IMR-90 (cell line): ENCODE data around the gene CNIH2. TPM values are rescaled to one million over a fixed set of nuclear protein-coding genes. Genes with fewer than 3 reads are reported as not detected.

ENCODE experiments used
- ATAC-seq: fragments of 200-7000 bp; cut with Tn5 transposase; 2 replicates; pipeline ENCODE4 v1.9.1; 2020; ENCODE audit warnings: low read depth, mild to moderate bottlenecking, moderate library complexity
- BruUV-seq: library from RNA; stranded (reverse); fragments of 400-500 nt; replicated peaks from 2 replicates; lab custom pipeline; 2021; lab: Mats Ljungman, UMichigan
- CTCF ChIA-PET: fragments of 300-600 bp; formaldehyde crosslinking; extraction: SDS; loops from one replicate; lab custom pipeline; 2021; ENCODE audit warnings: antibody characterized with exemption; lab: Yijun Ruan, JAX
- POLR2A ChIA-PET: fragments of 300-600 bp; sonication (Branson Sonifier 250); formaldehyde crosslinking; loops from one replicate; lab custom pipeline; 2022; ENCODE audit warnings: antibody characterized with exemption; ENCODE audit not compliant: unreplicated experiment; lab: Charles Lee
- DNase-seq: peaks from one replicate; pipeline ENCODE4 v3.0.0; 2013
- H2AFZ ChIP-seq: replicated peaks from 2 replicates; pipeline ENCODE3; 2013; ENCODE audit warnings: low read length, mild to moderate bottlenecking; ENCODE audit not compliant: poor library complexity
- H2AK5ac ChIP-seq: 2 replicates; pipeline ENCODE4 v1.6.1; 2013; ENCODE audit warnings: low read depth, low read length, inconsistent platforms
- H2AK9ac ChIP-seq: replicated peaks from 2 replicates; pipeline ENCODE3; 2013; ENCODE audit warnings: mild to moderate bottlenecking, low read depth, low read length, moderate library complexity; ENCODE audit not compliant: poor library complexity
- H2BK120ac ChIP-seq: 2 replicates; pipeline ENCODE4 v1.6.1; 2013; ENCODE audit warnings: low read depth, low read length, inconsistent platforms
- H2BK15ac ChIP-seq: 3 replicates; pipeline ENCODE4 v1.6.1; 2013; ENCODE audit warnings: low read depth, low read length, inconsistent platforms
- H2BK20ac ChIP-seq: 2 replicates; pipeline ENCODE4 v1.6.1; 2013; ENCODE audit warnings: low read depth, mild to moderate bottlenecking, inconsistent platforms, low read length, moderate library complexity
- H2BK5ac ChIP-seq: 2 replicates; pipeline ENCODE4 v1.6.1; 2013; ENCODE audit warnings: mild to moderate bottlenecking, low read depth, low read length, inconsistent platforms; ENCODE audit not compliant: poor library complexity, severe bottlenecking
- H3K14ac ChIP-seq: replicated peaks from 2 replicates; pipeline ENCODE4 v1.6.1; 2013; ENCODE audit warnings: low read depth, low read length, inconsistent platforms
- H3K18ac ChIP-seq: 2 replicates; pipeline ENCODE4 v1.6.1; 2013; ENCODE audit warnings: low read depth, low read length, control low read depth
- H3K23ac ChIP-seq: 2 replicates; pipeline ENCODE4 v1.6.1; 2013; ENCODE audit warnings: low read depth, low read length, inconsistent platforms
- H3K27ac ChIP-seq: 2 replicates; pipeline ENCODE4 v1.5.1; 2013; ENCODE audit warnings: mild to moderate bottlenecking, control low read depth, low read length; ENCODE audit not compliant: insufficient read depth
- H3K27me3 ChIP-seq: 2 replicates; pipeline ENCODE4 v1.6.1; 2013; ENCODE audit warnings: low read length; ENCODE audit not compliant: control insufficient read depth, insufficient read depth
- H3K36me3 ChIP-seq: 2 replicates; pipeline ENCODE4 v1.6.1; 2013; ENCODE audit warnings: low read length, mixed read lengths; ENCODE audit not compliant: control insufficient read depth, insufficient read depth
- H3K4ac ChIP-seq: 2 replicates; pipeline ENCODE4 v1.6.1; 2013; ENCODE audit warnings: low read depth, low read length, inconsistent platforms
- H3K4me1 ChIP-seq: 2 replicates; pipeline ENCODE4 v1.6.1; 2013; ENCODE audit warnings: low read length, mixed read lengths; ENCODE audit not compliant: control insufficient read depth, insufficient read depth
- H3K4me2 ChIP-seq: 2 replicates; pipeline ENCODE4 v1.6.1; 2013; ENCODE audit warnings: low read depth, mild to moderate bottlenecking, control low read depth, low read length, moderate library complexity
- H3K4me3 ChIP-seq: 2 replicates; pipeline ENCODE4 v1.5.1; 2013; ENCODE audit warnings: low read depth, mild to moderate bottlenecking, control low read depth, low read length, moderate library complexity; ENCODE audit not compliant: insufficient read depth
- H3K56ac ChIP-seq: 2 replicates; pipeline ENCODE4 v1.6.1; 2013; ENCODE audit warnings: low read length, inconsistent platforms; ENCODE audit not compliant: insufficient read depth; ENCODE audit errors: extremely low read depth
- H3K79me1 ChIP-seq, 2 experiments: 2 replicates each; pipeline ENCODE4 v1.6.1; 2013; ENCODE audit warnings: low read length in 2 of 2, inconsistent platforms in 1 of 2, low read depth in 1 of 2
- H3K9ac ChIP-seq: 2 replicates; pipeline ENCODE4 v1.6.1; 2013; ENCODE audit warnings: low read depth, low read length, control low read depth
- H3K9me1 ChIP-seq: 2 replicates; pipeline ENCODE4 v1.6.1; 2013; ENCODE audit warnings: low read length, inconsistent platforms; ENCODE audit not compliant: insufficient read depth
- H3K9me3 ChIP-seq: 2 replicates; pipeline ENCODE4 v1.6.1; 2013; ENCODE audit warnings: low read length; ENCODE audit not compliant: control insufficient read depth, insufficient read depth
- H4K20me1 ChIP-seq: 2 replicates; pipeline ENCODE4 v1.6.1; 2013; ENCODE audit warnings: low read length, inconsistent platforms; ENCODE audit not compliant: insufficient read depth
- H4K5ac ChIP-seq: 2 replicates; pipeline ENCODE4 v1.6.1; 2013; ENCODE audit warnings: mild to moderate bottlenecking, low read depth, low read length, control low read depth
- H4K8ac ChIP-seq, 2 experiments: 2 replicates each; pipeline ENCODE4 v1.6.1; 2013; ENCODE audit warnings: low read depth in 2 of 2, low read length in 2 of 2, control low read depth in 1 of 2, inconsistent platforms in 1 of 2
- H4K91ac ChIP-seq: 2 replicates; pipeline ENCODE4 v1.6.1; 2013; ENCODE audit warnings: low read depth, low read length, inconsistent platforms; ENCODE audit not compliant: insufficient read depth
- CEBPB ChIP-seq: IDR thresholded peaks from 2 replicates; pipeline ENCODE4 v1.6.1; 2012; ENCODE audit warnings: low read depth, low read length, improper control_type of control experiment
- FOS ChIP-seq: fragments of 150-350 bp; IDR thresholded peaks from 2 replicates; pipeline ENCODE4 v1.6.1; 2016; ENCODE audit warnings: low read depth, low read length
- MAZ ChIP-seq: IDR thresholded peaks from 2 replicates; pipeline ENCODE4 v1.6.1; 2012; ENCODE audit warnings: low read depth, mild to moderate bottlenecking, low read length, improper control_type of control experiment, moderate library complexity, borderline replicate concordance
- MXI1 ChIP-seq: IDR thresholded peaks from 2 replicates; pipeline ENCODE4 v1.6.1; 2012; ENCODE audit warnings: low read depth, mild to moderate bottlenecking, low read length, moderate library complexity, borderline replicate concordance
- POLR2A ChIP-seq: IDR thresholded peaks from 2 replicates; pipeline ENCODE4 v1.6.1; 2012; ENCODE audit warnings: mild to moderate bottlenecking, low read depth, low read length
- RFX5 ChIP-seq: IDR thresholded peaks from 2 replicates; pipeline ENCODE4 v1.8.0; 2012; ENCODE audit warnings: low read depth, mild to moderate bottlenecking, low read length, moderate library complexity
- SMC3 ChIP-seq: fragments of 150-350 bp; IDR thresholded peaks from 2 replicates; pipeline ENCODE4 v1.6.1; 2016; ENCODE audit warnings: low read depth, mild to moderate bottlenecking, antibody characterized with exemption, low read length, moderate library complexity
- WGBS, 2 experiments: methylation state at CpG; one replicate each; pipeline versions ENCODE4 v1.1.5 to v1.1.7; 2013; ENCODE audit warnings: missing lambda C conversion rate in 2 of 2; ENCODE audit not compliant: insufficient read length in 1 of 2; ENCODE audit errors: extremely low coverage in 2 of 2; 5-methylcytosine and 5-hydroxymethylcytosine counted together
- dilution Hi-C: fragments of 300-500 bp; cut with HindIII; formaldehyde crosslinking; loops from one replicate; pipeline ENCODE4 v1.14.3; 2018; ENCODE audit warnings: low sequenced_read_pairs; ENCODE audit not compliant: unreplicated experiment
- in situ Hi-C: fragments of 300-500 bp; cut with MboI; formaldehyde crosslinking; loops from 3 replicates; pipeline ENCODE4 v1.14.3; 2019; ENCODE audit warnings: low sequenced_read_pairs, inconsistent platforms, mixed read lengths
- intact Hi-C: fragments of 100-400 bp; cut with micrococcal nuclease; formaldehyde crosslinking; loops from 2 replicates; pipeline ENCODE4 v1.10.0; 2022
- polyA plus RNA-seq, 3 experiments: library from polyadenylated mRNA; depleted of rRNA; stranded (reverse); fragments of >200 nt; gene quantifications; 2 replicates each; pipeline ENCODE4 v1.2.3, GENCODE V29; 2012; ENCODE audit warnings: low replicate concordance in 1 of 3
- total RNA-seq: library from RNA; depleted of rRNA; stranded (reverse); fragments of >200 nt; gene quantifications from 2 replicates; pipeline ENCODE4 v1.2.3, GENCODE V29; 2012
- TF ChIP-seq, protein P1 (sequence below): fragments of 150-350 bp; IDR thresholded peaks from 2 replicates; pipeline ENCODE4 v1.6.1; 2017; ENCODE audit warnings: mild to moderate bottlenecking, antibody characterized with exemption, low read length, low read depth

CNIH2 gene
- total and polyA plus RNA-seq, 2 of the 4 experiments (the other 2 are of a cell fraction): 0.54 to 3.4 TPM

DNA sequence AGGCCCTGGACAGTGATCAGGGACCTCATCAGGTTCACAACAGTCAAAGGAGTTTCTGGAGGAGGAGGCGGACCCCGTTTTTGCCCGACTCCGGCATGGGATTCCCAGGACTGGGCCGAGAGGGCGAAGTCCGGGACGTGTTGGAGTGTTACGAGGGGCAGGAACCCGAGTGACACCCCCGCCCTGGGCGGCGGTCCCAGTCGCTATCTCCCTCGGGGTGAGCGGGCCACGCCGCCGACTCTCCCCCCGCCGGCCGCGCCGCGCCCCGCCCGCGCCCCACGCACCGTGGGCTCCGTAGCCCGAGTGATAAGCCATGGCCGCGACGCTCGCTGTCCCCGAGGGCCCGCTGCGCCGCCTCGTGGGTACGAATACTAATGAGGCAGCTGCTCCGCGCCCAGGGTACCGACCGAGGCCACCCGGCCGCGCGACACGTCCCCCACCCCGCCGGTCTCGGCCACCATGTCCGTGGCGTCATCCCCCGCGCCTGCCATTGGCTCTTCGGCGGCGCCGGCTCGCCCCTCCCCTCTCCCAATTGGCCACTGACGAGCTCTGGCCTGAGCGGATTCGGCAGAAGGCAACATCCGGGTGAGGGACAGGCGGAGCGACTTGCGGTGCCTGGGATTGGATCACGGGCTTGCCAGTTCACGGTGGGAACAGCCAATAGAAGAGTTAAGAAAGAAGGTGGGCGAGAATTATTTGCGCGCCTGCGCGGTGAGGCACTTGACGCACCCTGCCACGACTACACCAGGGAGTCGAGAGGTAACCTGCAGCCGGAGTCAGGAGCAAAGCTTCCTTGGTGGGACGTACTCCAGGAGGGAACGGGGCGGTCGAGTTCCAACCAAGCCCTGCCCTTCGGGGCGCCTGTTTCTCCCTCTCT, 10.9 kb downstream of the CNIH2 start, which contains the start of gene YIF1A:
YIF1A (minus strand) TSS at position 473 of the 877 bp plus-strand sequence; CDS start at position 315, 158 bp downstream.
- Histone ChIP-seq H3K14ac (peak within 1 kb of the TSS; percentile 99), H3K27me3 (peaks cover 29% of the 10 kb centered on the region), H3K23ac (peak within 1 kb of the TSS; percentile 91), H2AFZ (peak within 1 kb of the TSS; percentile 98), H3K79me1 (peaks cover 15 to 40% of the 10 kb centered on the region in 2 experiments; a peak in 3 of 4 replicates), H3K4me1 (peaks cover 11% of the 10 kb centered on the region), H3K4me2 (peak within 1 kb of the TSS; percentile 98), H2BK120ac (peak within 1 kb of the TSS; percentile 43), H3K18ac (peak within 1 kb of the TSS; percentile 38), H4K20me1 (peaks cover 15% of the 10 kb centered on the region), H2BK20ac (no peak within 1 kb of the TSS; the same call in 1 of the 2 replicates), H2AK5ac (peak within 1 kb of the TSS; percentile 90), H3K27ac (peak within 1 kb of the TSS; percentile 86), H2AK9ac (peak within 1 kb of the TSS; percentile 99), H2BK15ac (no peak within 1 kb of the TSS; the same call in 2 of the 3 replicates), H3K56ac (peak within 1 kb of the TSS; percentile 90), H3K9ac (peak within 1 kb of the TSS; percentile 99), H3K9me3 (no peaks in the 10 kb centered on the region), H3K9me1 (peaks cover 17% of the 10 kb centered on the region), H4K8ac (peak within 1 kb of the TSS; percentile 93 to 98), H2BK5ac (peak within 1 kb of the TSS; percentile 93), H3K36me3 (peaks cover 16% of the 10 kb centered on the region; the same call in 1 of the 2 replicates), H4K5ac (peak within 1 kb of the TSS; percentile 92), H3K4me3 (peak within 1 kb of the TSS; percentile 69), H4K91ac (peak within 1 kb of the TSS; percentile 95), H3K4ac (peak within 1 kb of the TSS; percentile 98)
- CTCF ChIA-PET: interaction anchor here (0.6 to 1.0 kb wide), 2 partner anchors 28 to 810 kb away, joined by 3 read pairs; no protein-coding TSS in a partner anchor
- ATAC-seq (peak; percentile 95), DNase-seq (peak; percentile 100)
- intact Hi-C loops (loop anchor here (1.0 to 2.0 kb wide), 2 partner anchors 39 to 66 kb away; no protein-coding TSS in a partner anchor), in situ Hi-C loops (no loop called here), dilution Hi-C loops (no loop called here)
- TF ChIP-seq POLR2A (peak; percentile 97), MXI1 (0 out of 2 replicates have a peak, but pooled peaks have one; percentile 36), FOS (peak; percentile 41; the same call in 1 of the 2 replicates), CEBPB (0 out of 2 replicates have a peak, but pooled peaks have one; percentile 8), MAZ (peak; percentile 76; the same call in 1 of the 2 replicates), RFX5 (no peak), SMC3 (no peak)
- TF ChIP-seq, protein P1, sequence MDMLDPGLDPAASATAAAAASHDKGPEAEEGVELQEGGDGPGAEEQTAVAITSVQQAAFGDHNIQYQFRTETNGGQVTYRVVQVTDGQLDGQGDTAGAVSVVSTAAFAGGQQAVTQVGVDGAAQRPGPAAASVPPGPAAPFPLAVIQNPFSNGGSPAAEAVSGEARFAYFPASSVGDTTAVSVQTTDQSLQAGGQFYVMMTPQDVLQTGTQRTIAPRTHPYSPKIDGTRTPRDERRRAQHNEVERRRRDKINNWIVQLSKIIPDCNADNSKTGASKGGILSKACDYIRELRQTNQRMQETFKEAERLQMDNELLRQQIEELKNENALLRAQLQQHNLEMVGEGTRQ: no peak; the same call in 1 of the 2 replicates
- no TSS peak for BruUV-seq
- WGBS, 2 experiments: 0% methylated on average over 50 of the region's 87 CpGs; no CpG with 5 or more reads in 1 of the 2 experiments
- POLR2A ChIA-PET: interaction anchor here (0.6 to 1.2 kb wide), 7 partner anchors 8 to 236 kb away, joined by 3 to 16 read pairs (median 3); partner anchors contain the start of gene CD248
